ENCODE measurements around the gene ING2. TPM values are rescaled to one million over a fixed set of nuclear protein-coding genes. Genes with fewer than 3 reads are reported as not detected.

The ING2 gene
- total and polyA plus RNA-seq, 2 experiments from 2014 or later: 25.8 to 33.4 TPM

- no peak overlapping the region for H2AFZ ChIP-seq
- H3K9me3 ChIP-seq (ENCODE audit: low read depth): no peaks in the 10 kb centered on the region
- H3K27me3 ChIP-seq: no peaks in the 10 kb centered on the region
- peaks cover 51% of the 10 kb centered on the region for H3K79me2 ChIP-seq
- peak overlapping the region; percentile 100 for H3K27ac ChIP-seq
- peak; percentile 55 for DNase-seq (ENCODE audit: low spot score)
- peaks cover 6% of the 10 kb centered on the region for H4K20me1 ChIP-seq (ENCODE audit: insufficient read depth, poor library complexity, severe bottlenecking)
- peak overlapping the region; percentile 89 for H3K4me2 ChIP-seq
- WGBS (ENCODE audit: low lambda C conversion rate, missing lambda C conversion rate): 70% methylated on average over 6 of the region's 6 CpGs
- H3K4me1 ChIP-seq (ENCODE audit: insufficient read depth): peaks cover 13% of the 10 kb centered on the region
- no peak overlapping the region for H3K4me3 ChIP-seq
- H3K36me3 ChIP-seq (replicated peaks; ENCODE audit: insufficient read depth, low read depth): no peaks in the 10 kb centered on the region
- H3K9me2 ChIP-seq (replicated peaks; ENCODE audit: insufficient read depth): no peaks in the 10 kb centered on the region
- TF ChIP-seq EZH2 (IDR thresholded peaks at IDR 0.05; ENCODE audit: borderline replicate concordance): no peak
- TF ChIP-seq CTCF (IDR thresholded peaks at IDR 0.05; ENCODE audit: poor library complexity): no peak
- no peak for TF ChIP-seq EZH2phosphoT487 (IDR thresholded peaks at IDR 0.05; ENCODE audit: low read depth, severe bottlenecking, unreplicated experiment)
Observed at GRCh38 chr4:183507925-183508696, 3.3 kb downstream of the ING2 start.

DNA sequence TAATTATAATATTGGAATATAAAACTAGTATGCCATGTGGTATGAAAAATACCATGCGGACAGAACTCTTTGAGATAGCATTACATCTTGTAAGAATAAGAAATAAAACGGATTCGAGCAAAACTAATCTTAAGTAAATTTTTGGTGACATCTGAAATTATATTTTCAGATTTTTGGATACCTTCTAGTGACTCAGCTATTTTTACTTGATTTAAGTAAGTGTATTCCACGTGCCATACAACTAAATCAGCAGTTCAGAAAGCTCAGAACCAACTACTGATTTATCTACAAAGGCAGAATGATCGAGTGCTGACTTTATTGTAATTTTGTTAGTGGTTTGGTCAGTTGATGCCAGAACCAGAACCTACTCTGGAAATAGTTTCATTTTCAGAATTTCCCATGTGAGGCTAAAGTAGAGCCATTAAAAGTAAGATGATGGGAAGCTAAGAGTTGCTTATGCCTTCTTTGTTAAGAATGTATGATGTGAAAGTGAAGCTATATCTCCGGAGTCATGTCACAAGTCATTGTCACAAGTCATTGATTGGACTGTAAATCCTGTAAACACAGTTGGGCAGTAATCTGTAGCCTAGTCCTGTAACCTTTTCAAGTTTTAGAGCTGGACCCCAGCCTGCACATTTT lies 4.0 kb downstream of the ING2 start:
- Histone ChIP-seq H4K20me1 (ENCODE audit: insufficient read depth, poor library complexity, severe bottlenecking) (peaks cover 6% of the 10 kb centered on the region), H3K36me3 (replicated peaks; ENCODE audit: insufficient read depth, low read depth) (no peaks in the 10 kb centered on the region), H3K4me3 (no peak overlapping the region), H3K9me2 (replicated peaks; ENCODE audit: insufficient read depth) (no peaks in the 10 kb centered on the region), H3K27me3 (no peaks in the 10 kb centered on the region), H2AFZ (no peak overlapping the region), H3K4me1 (ENCODE audit: insufficient read depth) (peaks cover 13% of the 10 kb centered on the region), H3K27ac (peak overlapping the region; percentile 48), H3K4me2 (peak overlapping the region; percentile 89), H3K9me3 (ENCODE audit: low read depth) (no peaks in the 10 kb centered on the region), H3K79me2 (peaks cover 46% of the 10 kb centered on the region)
- TF ChIP-seq EZH2phosphoT487 (IDR thresholded peaks at IDR 0.05; ENCODE audit: low read depth, severe bottlenecking, unreplicated experiment): no peak
- no peak for TF ChIP-seq EZH2 (IDR thresholded peaks at IDR 0.05; ENCODE audit: borderline replicate concordance)
- TF ChIP-seq CTCF (IDR thresholded peaks at IDR 0.05; ENCODE audit: poor library complexity): no peak
- WGBS (ENCODE audit: low lambda C conversion rate, missing lambda C conversion rate): 87% methylated on average over 6 of the region's 6 CpGs
- DNase-seq (ENCODE audit: low spot score): no peak

DNA sequence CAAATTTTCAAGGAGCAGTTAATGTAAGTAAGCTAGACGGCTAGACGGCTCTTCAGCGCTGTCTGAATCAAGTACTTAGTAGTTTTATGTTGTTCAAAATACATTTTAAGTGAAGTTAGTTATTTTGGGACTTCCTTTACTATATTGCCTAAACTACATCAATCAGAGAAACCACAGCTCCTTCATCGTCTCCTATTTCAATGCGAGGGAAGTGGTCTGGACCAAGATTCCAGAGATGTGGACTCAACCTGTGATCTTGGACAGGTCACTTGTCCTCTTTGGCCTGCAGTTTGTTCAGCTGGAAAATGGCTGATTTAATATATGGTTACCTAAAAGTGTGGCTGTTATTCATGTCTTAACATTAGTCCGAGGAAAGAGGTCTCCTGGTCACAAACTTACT lies 10.6 kb downstream of the ING2 start:
- H4K20me1 ChIP-seq (ENCODE audit: insufficient read depth, poor library complexity, severe bottlenecking): no peaks in the 10 kb centered on the region
- H3K27me3 ChIP-seq: no peaks in the 10 kb centered on the region
- TF ChIP-seq CTCF (IDR thresholded peaks at IDR 0.05; ENCODE audit: poor library complexity) (no peak), EZH2 (IDR thresholded peaks at IDR 0.05; ENCODE audit: borderline replicate concordance) (no peak)
- DNase-seq (ENCODE audit: low spot score): no peak
- WGBS (ENCODE audit: low lambda C conversion rate, missing lambda C conversion rate): 89% methylated on average over 6 of the region's 6 CpGs
- no peak overlapping the region for H3K27ac ChIP-seq
- no peaks in the 10 kb centered on the region for H3K36me3 ChIP-seq (replicated peaks; ENCODE audit: insufficient read depth, low read depth)
- H3K4me1 ChIP-seq (ENCODE audit: insufficient read depth): no peaks in the 10 kb centered on the region
- no peak overlapping the region for H3K4me2 ChIP-seq
- no peaks in the 10 kb centered on the region for H3K9me2 ChIP-seq (replicated peaks; ENCODE audit: insufficient read depth)
- no peak overlapping the region for H3K4me3 ChIP-seq
- H3K79me2 ChIP-seq: peaks cover 13% of the 10 kb centered on the region
- H3K9me3 ChIP-seq (ENCODE audit: low read depth): no peaks in the 10 kb centered on the region
- no peak overlapping the region for H2AFZ ChIP-seq

All from hepatocyte (in vitro differentiated cells).